ENCODE data around the gene STAT3. TPM values are rescaled to one million over a fixed set of nuclear protein-coding genes. Genes with fewer than 3 reads are reported as not detected.

The STAT3 gene
- total RNA-seq, 1 donor: 206 TPM

DNA sequence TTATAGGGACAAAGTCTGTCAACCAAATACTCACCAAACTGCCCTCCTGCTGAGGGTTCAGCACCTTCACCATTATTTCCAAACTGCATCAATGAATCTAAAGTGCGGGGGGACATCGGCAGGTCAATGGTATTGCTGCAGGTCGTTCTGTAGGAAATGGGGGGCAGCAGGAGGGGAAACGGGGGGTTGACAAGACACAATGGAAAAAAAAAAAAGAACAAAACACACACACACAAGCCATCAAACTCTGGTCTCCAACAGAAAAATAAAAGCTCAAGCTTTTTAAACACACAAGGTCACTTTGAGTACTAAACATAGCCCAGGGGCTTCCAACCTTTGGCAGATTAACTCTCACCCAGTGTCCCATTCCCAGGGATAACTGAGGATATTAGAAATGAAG, 71.5 kb downstream of the STAT3 start:
- H3K4me2 ChIP-seq (ENCODE audit: insufficient read depth, low read length): no peak overlapping the region
- H4K20me1 ChIP-seq (ENCODE audit: insufficient read depth, low read length): peaks cover 20% of the 10 kb centered on the region
- no peak overlapping the region for H3K4me3 ChIP-seq (ENCODE audit: insufficient read depth, low read length)
- no peaks in the 10 kb centered on the region for H3K27me3 ChIP-seq (ENCODE audit: insufficient read depth, low read length)
- DNase-seq (ENCODE audit: insufficient read length, low spot score, missing footprints): no peak
- no peak overlapping the region for H3K27ac ChIP-seq (ENCODE audit: low read depth, low read length)
- peaks cover 7% of the 10 kb centered on the region for H3K79me2 ChIP-seq (ENCODE audit: insufficient read depth, low read length)
- peaks cover 78% of the 10 kb centered on the region for H3K36me3 ChIP-seq (ENCODE audit: insufficient read depth, low read length)
- no peaks in the 10 kb centered on the region for H3K9me3 ChIP-seq (ENCODE audit: low read depth, low read length)
- TF ChIP-seq, protein P1, sequence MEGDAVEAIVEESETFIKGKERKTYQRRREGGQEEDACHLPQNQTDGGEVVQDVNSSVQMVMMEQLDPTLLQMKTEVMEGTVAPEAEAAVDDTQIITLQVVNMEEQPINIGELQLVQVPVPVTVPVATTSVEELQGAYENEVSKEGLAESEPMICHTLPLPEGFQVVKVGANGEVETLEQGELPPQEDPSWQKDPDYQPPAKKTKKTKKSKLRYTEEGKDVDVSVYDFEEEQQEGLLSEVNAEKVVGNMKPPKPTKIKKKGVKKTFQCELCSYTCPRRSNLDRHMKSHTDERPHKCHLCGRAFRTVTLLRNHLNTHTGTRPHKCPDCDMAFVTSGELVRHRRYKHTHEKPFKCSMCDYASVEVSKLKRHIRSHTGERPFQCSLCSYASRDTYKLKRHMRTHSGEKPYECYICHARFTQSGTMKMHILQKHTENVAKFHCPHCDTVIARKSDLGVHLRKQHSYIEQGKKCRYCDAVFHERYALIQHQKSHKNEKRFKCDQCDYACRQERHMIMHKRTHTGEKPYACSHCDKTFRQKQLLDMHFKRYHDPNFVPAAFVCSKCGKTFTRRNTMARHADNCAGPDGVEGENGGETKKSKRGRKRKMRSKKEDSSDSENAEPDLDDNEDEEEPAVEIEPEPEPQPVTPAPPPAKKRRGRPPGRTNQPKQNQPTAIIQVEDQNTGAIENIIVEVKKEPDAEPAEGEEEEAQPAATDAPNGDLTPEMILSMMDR (IDR thresholded peaks at IDR 0.05; ENCODE audit: extremely low read depth, low read depth, low read length): no peak
- H3K4me1 ChIP-seq (ENCODE audit: insufficient read depth, low read length): peaks cover 14% of the 10 kb centered on the region
- no peak overlapping the region for H2AFZ ChIP-seq (ENCODE audit: low read length)

- Histone ChIP-seq H3K4me1 (ENCODE audit: insufficient read depth, low read length) (peaks cover 17% of the 10 kb centered on the region), H3K36me3 (ENCODE audit: insufficient read depth, low read length) (peaks cover 72% of the 10 kb centered on the region)
- TF ChIP-seq, protein P1 (IDR thresholded peaks at IDR 0.05; ENCODE audit: extremely low read depth, low read depth, low read length): no peak
Measured at GRCh38 chr17:42315402-42316156, 72.7 kb downstream of the STAT3 start.

DNA sequence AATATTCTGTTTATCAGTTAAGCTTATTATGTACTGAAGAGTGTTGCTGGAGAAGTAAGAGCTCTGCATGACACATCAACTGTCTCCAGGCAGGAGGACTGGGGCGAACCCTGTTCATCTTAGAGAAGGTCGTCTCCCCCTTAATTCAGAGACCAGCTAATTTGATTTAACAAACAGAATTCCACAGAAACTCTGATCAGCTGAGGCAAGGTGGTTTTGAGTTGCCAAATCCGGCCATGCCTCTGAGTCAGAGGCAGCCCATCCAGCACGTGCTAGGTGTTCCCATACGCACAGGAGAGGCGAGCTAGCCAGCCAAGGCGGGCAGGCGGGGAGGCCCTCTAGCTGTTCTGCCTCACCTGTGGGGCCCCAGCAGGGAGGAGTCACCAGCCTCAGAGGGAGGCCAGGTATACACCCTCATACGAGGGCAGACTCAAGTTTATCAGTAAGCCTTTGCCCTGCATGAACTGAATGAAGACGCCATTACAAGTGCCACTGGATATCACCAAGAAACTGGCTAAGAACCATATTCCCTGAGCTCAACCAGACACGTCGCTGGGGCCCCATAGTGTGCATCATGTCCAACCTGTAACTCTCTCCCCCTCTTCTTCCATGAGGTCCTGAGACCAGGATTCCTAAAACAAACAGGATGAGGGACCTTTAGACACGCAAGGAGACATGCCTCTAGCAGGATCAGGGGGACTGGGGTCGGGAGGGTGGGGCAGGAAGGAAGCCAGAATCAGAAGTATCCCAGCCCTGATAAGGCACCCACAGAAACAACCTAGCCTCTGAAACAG, 74.3 kb downstream of the STAT3 start:
- peaks cover 64% of the 10 kb centered on the region for H3K36me3 ChIP-seq (ENCODE audit: insufficient read depth, low read length)
- H2AFZ ChIP-seq (ENCODE audit: low read length): no peak overlapping the region
- TF ChIP-seq, protein P1 (IDR thresholded peaks at IDR 0.05; ENCODE audit: extremely low read depth, low read depth, low read length): no peak
- no peak for DNase-seq (ENCODE audit: insufficient read length, low spot score, missing footprints)
- peaks cover 11% of the 10 kb centered on the region for H4K20me1 ChIP-seq (ENCODE audit: insufficient read depth, low read length)
- no peak overlapping the region for H3K27ac ChIP-seq (ENCODE audit: low read depth, low read length)
- no peak overlapping the region for H3K4me2 ChIP-seq (ENCODE audit: insufficient read depth, low read length)
- H3K27me3 ChIP-seq (ENCODE audit: insufficient read depth, low read length): no peaks in the 10 kb centered on the region
- H3K4me3 ChIP-seq (ENCODE audit: insufficient read depth, low read length): no peak overlapping the region
- H3K4me1 ChIP-seq (ENCODE audit: insufficient read depth, low read length): peaks cover 10% of the 10 kb centered on the region
- no peaks in the 10 kb centered on the region for H3K9me3 ChIP-seq (ENCODE audit: low read depth, low read length)
- H3K79me2 ChIP-seq (ENCODE audit: insufficient read depth, low read length): no peaks in the 10 kb centered on the region

More at GRCh38 chr17:42315402-42316156, 72.7 kb downstream of the STAT3 start:
- no peak overlapping the region for H3K4me2 ChIP-seq (ENCODE audit: insufficient read depth, low read length)
- H3K9me3 ChIP-seq (ENCODE audit: low read depth, low read length): no peaks in the 10 kb centered on the region
- no peaks in the 10 kb centered on the region for H3K27me3 ChIP-seq (ENCODE audit: insufficient read depth, low read length)
- no peak overlapping the region for H3K4me3 ChIP-seq (ENCODE audit: insufficient read depth, low read length)
- DNase-seq (ENCODE audit: insufficient read length, low spot score, missing footprints): no peak
- no peak overlapping the region for H3K27ac ChIP-seq (ENCODE audit: low read depth, low read length)
- no peak overlapping the region for H2AFZ ChIP-seq (ENCODE audit: low read length)
- H4K20me1 ChIP-seq (ENCODE audit: insufficient read depth, low read length): peaks cover 20% of the 10 kb centered on the region
- peaks cover 4% of the 10 kb centered on the region for H3K79me2 ChIP-seq (ENCODE audit: insufficient read depth, low read length)

DNA sequence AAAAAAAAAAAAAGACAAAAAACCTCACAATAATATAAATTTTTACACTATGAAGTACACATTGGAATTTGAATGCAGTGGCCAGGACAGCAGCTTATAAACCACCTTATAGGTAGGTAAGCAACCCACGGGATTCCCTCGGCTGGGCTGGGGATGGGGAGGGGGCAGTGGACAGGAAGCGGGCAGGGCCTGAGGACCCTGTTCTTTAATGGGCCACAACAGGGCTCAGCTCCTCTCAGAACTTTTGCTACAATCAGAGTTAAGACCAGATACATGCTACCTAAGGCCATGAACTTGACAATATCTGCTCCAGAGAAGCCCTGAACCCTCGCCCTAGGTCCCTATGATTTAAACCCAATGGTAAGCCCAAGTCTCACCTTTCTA, 74.9 kb downstream of the STAT3 start:
- peaks cover 11% of the 10 kb centered on the region for H4K20me1 ChIP-seq (ENCODE audit: insufficient read depth, low read length)
- peaks cover 10% of the 10 kb centered on the region for H3K4me1 ChIP-seq (ENCODE audit: insufficient read depth, low read length)
- H3K36me3 ChIP-seq (ENCODE audit: insufficient read depth, low read length): peaks cover 58% of the 10 kb centered on the region
- no peak overlapping the region for H2AFZ ChIP-seq (ENCODE audit: low read length)
- H3K4me2 ChIP-seq (ENCODE audit: insufficient read depth, low read length): no peak overlapping the region
- TF ChIP-seq, protein P1 (IDR thresholded peaks at IDR 0.05; ENCODE audit: extremely low read depth, low read depth, low read length): no peak
- no peak overlapping the region for H3K27ac ChIP-seq (ENCODE audit: low read depth, low read length)
- DNase-seq (ENCODE audit: insufficient read length, low spot score, missing footprints): no peak
- no peak overlapping the region for H3K4me3 ChIP-seq (ENCODE audit: insufficient read depth, low read length)
- H3K79me2 ChIP-seq (ENCODE audit: insufficient read depth, low read length): no peaks in the 10 kb centered on the region
- H3K27me3 ChIP-seq (ENCODE audit: insufficient read depth, low read length): no peaks in the 10 kb centered on the region
- no peaks in the 10 kb centered on the region for H3K9me3 ChIP-seq (ENCODE audit: low read depth, low read length)

Data from osteoblast (primary cell).